ENCODE data around the gene RPLP1. TPM values are rescaled to one million over a fixed set of nuclear protein-coding genes. Genes with fewer than 3 reads are reported as not detected.

RPLP1 gene
- total and polyA plus RNA-seq, 2 donors (not counting 1 experiment from before 2014, with no cell fraction given) = 82.4 to 621 TPM

DNA sequence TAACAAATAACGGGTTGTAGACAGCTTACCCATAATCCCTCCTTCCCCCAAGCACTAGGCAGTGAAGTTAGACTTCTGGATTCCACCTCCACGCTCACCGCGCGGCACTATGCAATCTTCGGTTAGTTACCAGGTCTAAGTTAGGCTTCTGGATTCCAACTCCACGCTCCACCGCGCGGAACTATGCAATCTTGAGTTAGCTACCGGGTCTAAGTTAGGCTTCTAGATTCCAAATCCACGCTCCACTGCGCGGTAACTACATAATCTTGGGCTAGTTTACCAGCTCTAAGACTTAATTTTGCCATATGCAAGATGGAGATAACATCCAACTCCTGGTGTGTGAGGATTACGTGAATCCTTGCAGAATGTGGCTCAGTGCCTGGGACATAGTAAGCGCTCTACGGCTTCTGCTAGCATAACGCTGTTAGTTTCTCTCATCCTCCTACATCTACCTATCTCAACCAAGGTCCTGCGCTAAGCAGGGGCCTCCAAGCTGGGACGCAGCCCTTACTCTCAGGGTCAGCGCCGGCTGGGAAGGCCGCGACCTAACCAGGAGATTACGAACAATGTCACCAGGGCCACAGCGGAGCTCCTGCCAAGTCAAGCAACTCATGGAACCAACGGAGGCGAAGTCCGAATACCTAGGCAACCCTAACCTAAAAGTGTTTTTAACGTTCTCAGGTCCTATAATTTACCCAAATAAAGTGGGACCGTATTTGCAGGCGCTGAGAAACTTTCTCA lies 497 bp upstream of the RPLP1 start:
- H3K4me1 ChIP-seq (ENCODE audit: control insufficient read depth, extremely low read depth, insufficient read depth, low read length) = peaks cover 9% of the 10 kb centered on the region
- H3K9ac ChIP-seq (ENCODE audit: insufficient read depth, low read length) = peak overlapping the region; percentile 82
- peaks cover 6% of the 10 kb centered on the region for H4K20me1 ChIP-seq (ENCODE audit: control insufficient read depth, extremely low read depth, insufficient read depth, low read length)
- TF ChIP-seq, protein P1, sequence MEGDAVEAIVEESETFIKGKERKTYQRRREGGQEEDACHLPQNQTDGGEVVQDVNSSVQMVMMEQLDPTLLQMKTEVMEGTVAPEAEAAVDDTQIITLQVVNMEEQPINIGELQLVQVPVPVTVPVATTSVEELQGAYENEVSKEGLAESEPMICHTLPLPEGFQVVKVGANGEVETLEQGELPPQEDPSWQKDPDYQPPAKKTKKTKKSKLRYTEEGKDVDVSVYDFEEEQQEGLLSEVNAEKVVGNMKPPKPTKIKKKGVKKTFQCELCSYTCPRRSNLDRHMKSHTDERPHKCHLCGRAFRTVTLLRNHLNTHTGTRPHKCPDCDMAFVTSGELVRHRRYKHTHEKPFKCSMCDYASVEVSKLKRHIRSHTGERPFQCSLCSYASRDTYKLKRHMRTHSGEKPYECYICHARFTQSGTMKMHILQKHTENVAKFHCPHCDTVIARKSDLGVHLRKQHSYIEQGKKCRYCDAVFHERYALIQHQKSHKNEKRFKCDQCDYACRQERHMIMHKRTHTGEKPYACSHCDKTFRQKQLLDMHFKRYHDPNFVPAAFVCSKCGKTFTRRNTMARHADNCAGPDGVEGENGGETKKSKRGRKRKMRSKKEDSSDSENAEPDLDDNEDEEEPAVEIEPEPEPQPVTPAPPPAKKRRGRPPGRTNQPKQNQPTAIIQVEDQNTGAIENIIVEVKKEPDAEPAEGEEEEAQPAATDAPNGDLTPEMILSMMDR (conservative IDR thresholded peaks at IDR 0.05 in 1 of 2, IDR thresholded peaks at IDR 0.05 in 1 of 2; ENCODE audit: low read depth in 1 of 2, low read length in 2 of 2) = no peak
- TF ChIP-seq EZH2 (IDR thresholded peaks at IDR 0.05; ENCODE audit: low read length, missing control alignments) = no peak
- H3K36me3 ChIP-seq (ENCODE audit: control insufficient read depth, insufficient read depth, low read length) = peaks cover 6% of the 10 kb centered on the region
- H3K79me2 ChIP-seq (ENCODE audit: control insufficient read depth, insufficient read depth, low read length) = peaks cover 34% of the 10 kb centered on the region
- peak overlapping the region; percentile 53 for H3K4me2 ChIP-seq (ENCODE audit: extremely low read depth, insufficient read depth, low read length)
- H3K9me3 ChIP-seq (ENCODE audit: control insufficient read depth, insufficient read depth, low read depth, low read length) = no peaks in the 10 kb centered on the region
- H3K4me3 ChIP-seq (replicated peaks in 1 of 4; ENCODE audit: control extremely low read depth in 1 of 4, insufficient read depth in 1 of 4, low read depth in 3 of 4, low read length in 4 of 4) = peak overlapping the region; percentile 71 to 97 (median 81)
- peak overlapping the region; percentile 44 for H3K27ac ChIP-seq (ENCODE audit: insufficient read depth, low read length)
- H2AFZ ChIP-seq (ENCODE audit: low read length) = peak overlapping the region; percentile 60
- peak; percentile 57 to 70 for DNase-seq (ENCODE audit: low read depth in 2 of 2)
- H3K27me3 ChIP-seq (ENCODE audit: control insufficient read depth, insufficient read depth, low read length) = no peaks in the 10 kb centered on the region

DNA sequence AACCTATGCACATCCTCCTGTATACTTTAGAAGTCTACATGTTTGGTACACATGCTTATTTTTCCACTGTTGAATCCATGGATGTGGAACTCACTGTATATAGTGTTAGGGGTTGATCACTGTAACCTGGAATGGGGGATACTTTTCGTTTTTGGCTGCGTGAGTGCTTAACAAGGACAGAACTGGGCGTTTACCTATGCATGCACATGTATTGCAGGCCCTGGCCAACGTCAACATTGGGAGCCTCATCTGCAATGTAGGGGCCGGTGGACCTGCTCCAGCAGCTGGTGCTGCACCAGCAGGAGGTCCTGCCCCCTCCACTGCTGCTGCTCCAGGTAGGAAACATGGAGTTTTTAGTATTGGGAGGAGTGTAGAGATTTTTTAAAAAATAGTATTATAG lies 2.3 kb downstream of the RPLP1 start:
- DNase-seq (ENCODE audit: low read depth in 2 of 2) = no peak
- TF ChIP-seq, protein P1 (conservative IDR thresholded peaks at IDR 0.05 in 1 of 2, IDR thresholded peaks at IDR 0.05 in 1 of 2; ENCODE audit: low read depth in 1 of 2, low read length in 2 of 2) = no peak
- TF ChIP-seq EZH2 (IDR thresholded peaks at IDR 0.05; ENCODE audit: low read length, missing control alignments) = no peak
- H3K4me1 ChIP-seq (ENCODE audit: control insufficient read depth, extremely low read depth, insufficient read depth, low read length) = peaks cover 9% of the 10 kb centered on the region
- H3K4me2 ChIP-seq (ENCODE audit: extremely low read depth, insufficient read depth, low read length) = peak overlapping the region; percentile 95
- no peaks in the 10 kb centered on the region for H3K27me3 ChIP-seq (ENCODE audit: control insufficient read depth, insufficient read depth, low read length)
- H3K27ac ChIP-seq (ENCODE audit: insufficient read depth, low read length) = no peak overlapping the region
- peaks cover 4% of the 10 kb centered on the region for H3K36me3 ChIP-seq (ENCODE audit: control insufficient read depth, insufficient read depth, low read length)
- peaks cover 6% of the 10 kb centered on the region for H4K20me1 ChIP-seq (ENCODE audit: control insufficient read depth, extremely low read depth, insufficient read depth, low read length)
- peaks cover 34% of the 10 kb centered on the region for H3K79me2 ChIP-seq (ENCODE audit: control insufficient read depth, insufficient read depth, low read length)
- peak overlapping the region; percentile 71 to 97 (median 81) for H3K4me3 ChIP-seq (replicated peaks in 1 of 4; ENCODE audit: control extremely low read depth in 1 of 4, insufficient read depth in 1 of 4, low read depth in 3 of 4, low read length in 4 of 4)
- H3K9me3 ChIP-seq (ENCODE audit: control insufficient read depth, insufficient read depth, low read depth, low read length) = no peaks in the 10 kb centered on the region
- H2AFZ ChIP-seq (ENCODE audit: low read length) = no peak overlapping the region
- H3K9ac ChIP-seq (ENCODE audit: insufficient read depth, low read length) = no peak overlapping the region

DNA sequence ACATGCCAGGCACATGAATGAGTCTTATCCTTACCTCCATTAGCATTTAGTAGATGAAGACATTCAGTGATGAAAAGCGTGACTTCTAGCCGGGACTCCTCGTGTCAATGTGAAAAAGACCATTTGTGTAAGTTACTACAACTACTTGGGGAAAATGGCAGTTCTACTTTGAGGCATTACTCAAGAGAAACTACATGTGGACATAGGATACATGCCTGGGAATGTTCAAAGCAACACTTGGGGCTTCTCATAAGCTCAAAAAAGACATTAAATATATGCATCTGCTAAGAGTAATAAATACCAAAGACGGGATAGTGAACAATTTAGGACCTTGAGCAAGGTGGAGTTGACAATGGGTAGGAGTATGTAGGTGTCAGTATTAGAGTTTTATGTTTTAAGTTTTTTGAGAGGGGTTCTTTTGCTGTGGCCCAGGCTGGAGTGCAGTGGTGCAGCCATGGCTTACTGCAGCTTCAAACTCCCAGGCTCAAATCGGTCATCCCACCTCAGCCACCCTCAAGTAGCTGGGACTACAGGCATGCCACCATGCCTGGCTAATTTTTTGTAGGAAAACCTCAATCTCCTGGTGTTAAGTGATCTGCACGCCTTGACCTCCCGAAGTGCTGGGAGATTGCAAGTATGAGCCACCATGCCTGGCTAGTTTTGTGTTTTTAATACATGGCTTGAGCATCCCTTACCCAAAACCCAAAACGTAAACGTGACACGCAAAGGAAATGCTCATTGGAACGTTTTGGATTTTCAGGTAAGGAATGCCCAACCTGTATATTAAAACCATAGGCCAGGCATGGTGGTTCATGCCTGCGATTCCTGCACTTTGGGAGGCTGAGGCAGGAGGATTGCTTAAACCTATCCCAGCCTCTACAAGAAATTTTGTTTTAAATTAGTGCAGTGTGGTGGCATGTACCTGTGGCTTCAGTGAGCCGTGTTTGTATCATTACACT lies 3.9 kb downstream of the RPLP1 start:
- no peak for TF ChIP-seq EZH2 (IDR thresholded peaks at IDR 0.05; ENCODE audit: low read length, missing control alignments)
- TF ChIP-seq, protein P1 (conservative IDR thresholded peaks at IDR 0.05 in 1 of 2, IDR thresholded peaks at IDR 0.05 in 1 of 2; ENCODE audit: low read depth in 1 of 2, low read length in 2 of 2) = no peak

More for the DNA sequence above, 3.9 kb downstream of the RPLP1 start:
- H2AFZ ChIP-seq (ENCODE audit: low read length) = no peak overlapping the region
- no peaks in the 10 kb centered on the region for H3K27me3 ChIP-seq (ENCODE audit: control insufficient read depth, insufficient read depth, low read length)
- no peak overlapping the region for H3K9ac ChIP-seq (ENCODE audit: insufficient read depth, low read length)
- H3K4me2 ChIP-seq (ENCODE audit: extremely low read depth, insufficient read depth, low read length) = no peak overlapping the region
- H3K4me1 ChIP-seq (ENCODE audit: control insufficient read depth, extremely low read depth, insufficient read depth, low read length) = peaks cover 9% of the 10 kb centered on the region
- peaks cover 34% of the 10 kb centered on the region for H3K79me2 ChIP-seq (ENCODE audit: control insufficient read depth, insufficient read depth, low read length)
- H3K9me3 ChIP-seq (ENCODE audit: control insufficient read depth, insufficient read depth, low read depth, low read length) = no peaks in the 10 kb centered on the region
- peaks cover 4% of the 10 kb centered on the region for H3K36me3 ChIP-seq (ENCODE audit: control insufficient read depth, insufficient read depth, low read length)
- no peak overlapping the region for H3K27ac ChIP-seq (ENCODE audit: insufficient read depth, low read length)
- no peak overlapping the region for H3K4me3 ChIP-seq (replicated peaks in 1 of 4; ENCODE audit: control extremely low read depth in 1 of 4, insufficient read depth in 1 of 4, low read depth in 3 of 4, low read length in 4 of 4)
- DNase-seq (ENCODE audit: low read depth in 2 of 2) = no peak
- peaks cover 6% of the 10 kb centered on the region for H4K20me1 ChIP-seq (ENCODE audit: control insufficient read depth, extremely low read depth, insufficient read depth, low read length)
